GM21367 (cell line): ENCODE data around the gene POLR2J.
A peak's percentile ranks its signal among the peaks of the same experiment; 100 is the strongest.
"Not testable (repeated sequence)": the region's sequence is repeated elsewhere in the genome, so short reads cannot be mapped to it uniquely, and the experiment has no call there.

Experiments used
- ATAC-seq: cut with Tn5 transposase; IDR thresholded peaks from one replicate; pipeline ENCODE4 v1.9.1; 2021; ENCODE audit not compliant: unreplicated experiment

The POLR2J gene

DNA sequence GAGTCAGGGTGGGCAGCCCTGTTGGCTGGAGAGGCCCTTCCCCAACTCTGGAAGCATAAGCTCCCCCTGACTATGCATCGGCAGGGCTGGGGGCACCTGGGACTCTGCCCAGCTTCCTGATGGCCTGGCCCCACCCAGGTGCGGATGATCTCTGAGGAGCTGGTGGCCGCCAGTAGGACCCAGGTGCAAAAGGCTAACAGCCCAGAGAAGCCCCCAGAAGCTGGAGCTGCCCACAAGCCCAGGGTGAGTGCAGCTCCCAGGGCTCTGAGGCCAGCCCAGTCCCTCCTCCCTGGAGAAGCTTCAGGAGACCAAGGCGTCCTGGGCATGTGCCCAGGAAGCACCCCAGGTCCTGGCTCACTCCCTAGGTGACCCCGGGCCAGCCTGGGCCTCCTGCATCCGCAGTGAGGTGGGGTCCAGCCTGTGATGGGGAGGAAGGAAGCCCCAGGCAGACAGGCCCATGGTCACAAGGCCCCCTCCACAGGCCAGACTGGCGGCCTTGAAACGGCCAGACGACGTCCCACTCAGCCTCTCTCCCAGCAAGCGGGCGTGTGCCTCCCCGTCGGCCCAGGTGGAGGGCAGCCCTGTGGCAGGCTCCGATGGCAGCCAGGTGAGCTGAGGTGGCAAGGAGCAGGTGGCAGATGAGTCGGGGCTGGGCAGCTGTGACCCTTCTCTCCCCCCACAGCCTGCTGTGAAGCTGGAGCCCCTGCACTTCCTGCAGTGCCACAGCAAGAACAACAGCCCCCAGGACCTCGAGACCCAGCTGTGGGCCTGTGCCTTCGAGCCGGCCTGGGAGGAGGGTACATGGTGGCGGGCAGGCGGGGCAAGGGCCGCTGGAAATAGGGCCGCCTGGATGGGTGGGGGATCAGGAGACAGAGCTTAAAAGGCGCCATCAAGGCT is 10.9 kb downstream of the POLR2J start:
- ATAC-seq, result no peak

DNA sequence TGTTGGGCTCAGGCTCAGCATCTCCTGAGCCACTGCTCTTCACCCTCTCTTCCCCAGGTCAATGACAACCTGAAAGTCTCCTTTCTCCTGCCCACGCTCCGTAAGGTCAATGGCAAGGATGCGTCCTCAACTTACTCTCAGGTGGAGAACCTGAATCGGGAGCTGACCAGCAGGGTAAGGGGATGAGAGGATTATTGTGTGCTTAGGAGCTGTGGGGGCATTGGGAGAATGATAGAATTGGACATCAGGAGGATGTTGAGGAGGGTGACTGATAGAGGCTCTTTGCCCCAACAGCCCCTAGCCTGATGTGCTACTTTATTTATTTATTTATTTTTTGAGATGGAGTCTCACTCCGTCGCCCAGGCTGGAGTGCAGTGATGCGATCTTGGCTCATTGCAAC is 12.6 kb downstream of the POLR2J start:
- ATAC-seq, result no peak

DNA sequence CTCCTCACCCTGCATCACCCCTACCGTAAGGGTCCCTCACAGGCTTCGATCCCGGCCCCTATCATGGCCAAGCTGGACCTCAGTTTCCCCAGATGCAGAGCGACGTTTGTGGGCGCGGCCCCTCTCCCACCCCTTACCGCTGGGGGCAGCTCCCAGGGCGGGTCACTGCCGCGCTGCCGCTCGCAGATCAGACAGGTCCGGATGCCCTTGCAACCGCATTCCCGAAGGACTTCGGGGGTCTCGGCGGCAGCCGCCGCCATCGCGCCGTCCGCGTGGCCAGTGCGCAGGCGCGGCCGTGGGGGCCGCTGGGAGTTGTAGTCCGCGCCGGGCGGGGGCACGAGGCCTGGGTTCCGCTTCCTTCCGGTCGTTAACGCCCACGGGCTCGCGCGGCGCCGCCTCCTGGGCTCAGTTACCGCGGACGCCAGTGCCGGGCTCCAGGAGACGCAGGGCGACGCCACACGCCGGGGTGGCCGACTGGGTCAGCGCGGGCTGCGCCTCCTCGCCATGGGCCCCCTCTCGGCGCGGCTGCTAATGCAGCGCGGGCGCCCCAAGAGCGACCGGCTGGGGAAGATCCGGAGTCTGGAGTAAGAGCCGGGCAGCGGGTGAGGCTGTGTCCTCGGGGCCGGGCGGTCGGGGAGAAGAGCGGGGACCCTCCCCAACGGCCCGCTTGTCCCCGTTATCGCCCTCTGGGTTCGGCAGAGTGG is 14.0 kb downstream of the POLR2J start, which contains the start of the genes ALKBH4 and LRWD1:
Gene ALKBH4, minus strand, starts transcription at position 287 of the 704 bp plus-strand sequence. Its CDS starts 27 bp downstream, at position 260.
Gene LRWD1, plus strand, starts transcription at position 408 of the 704 bp plus-strand sequence. Its CDS starts 97 bp downstream, at position 505.
- ATAC-seq, result peak; percentile 82

DNA sequence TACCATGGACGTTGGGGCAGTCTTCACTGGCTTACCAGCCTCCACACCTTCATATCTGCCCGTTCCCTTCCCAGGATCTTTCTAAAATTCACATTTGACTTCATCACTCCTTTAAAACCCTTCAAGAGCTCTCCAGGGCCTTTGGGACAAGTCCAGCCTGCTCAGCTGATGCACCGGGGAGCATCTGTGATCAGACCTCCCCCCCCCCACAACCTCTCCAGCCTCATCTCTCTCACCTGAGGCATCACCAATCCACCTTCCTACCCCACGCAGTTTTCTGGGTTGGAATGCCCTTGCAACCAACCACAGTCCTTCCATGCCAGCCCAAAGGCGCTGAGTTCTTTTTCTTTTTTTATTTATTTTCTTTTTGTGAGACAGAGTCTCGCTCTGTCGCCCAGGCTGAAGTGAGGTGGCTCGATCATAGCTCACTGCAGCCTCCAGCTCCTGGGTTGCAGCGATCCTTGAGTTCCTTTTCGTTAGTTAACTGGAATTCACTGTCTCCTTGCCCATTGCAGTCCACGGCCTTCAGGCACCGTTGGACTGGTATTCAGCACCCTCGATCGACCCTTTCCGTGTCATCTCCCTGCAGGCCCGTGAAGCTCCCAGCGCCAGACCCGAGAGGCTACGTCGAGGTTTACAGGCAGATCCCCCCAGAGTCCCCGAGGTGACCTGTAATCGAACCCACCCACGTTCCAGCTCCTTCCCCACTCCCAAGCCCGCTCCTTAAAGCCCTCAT is 14.7 kb downstream of the POLR2J start:
- ATAC-seq, result no peak

DNA sequence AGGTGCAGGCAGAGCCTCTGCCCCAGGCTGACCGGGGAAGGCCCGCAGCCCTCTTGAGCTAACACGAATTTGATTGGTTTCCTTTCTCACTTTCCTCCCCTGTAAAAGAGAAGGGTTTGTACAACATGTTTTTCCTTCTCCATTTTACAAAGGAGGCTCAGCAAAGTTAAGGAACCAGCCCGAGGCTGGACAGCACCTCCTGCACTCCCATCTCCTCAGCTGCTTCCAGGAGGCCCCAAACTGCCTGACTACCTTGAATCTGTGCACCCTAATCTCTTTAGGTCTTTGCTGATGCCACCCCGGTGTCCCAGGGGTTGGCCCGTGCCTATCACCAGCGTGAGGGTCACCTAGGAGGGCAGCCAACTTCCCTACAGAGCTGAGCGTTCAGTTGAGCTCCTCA is 18.3 kb downstream of the POLR2J start:
- ATAC-seq, result no peak

DNA sequence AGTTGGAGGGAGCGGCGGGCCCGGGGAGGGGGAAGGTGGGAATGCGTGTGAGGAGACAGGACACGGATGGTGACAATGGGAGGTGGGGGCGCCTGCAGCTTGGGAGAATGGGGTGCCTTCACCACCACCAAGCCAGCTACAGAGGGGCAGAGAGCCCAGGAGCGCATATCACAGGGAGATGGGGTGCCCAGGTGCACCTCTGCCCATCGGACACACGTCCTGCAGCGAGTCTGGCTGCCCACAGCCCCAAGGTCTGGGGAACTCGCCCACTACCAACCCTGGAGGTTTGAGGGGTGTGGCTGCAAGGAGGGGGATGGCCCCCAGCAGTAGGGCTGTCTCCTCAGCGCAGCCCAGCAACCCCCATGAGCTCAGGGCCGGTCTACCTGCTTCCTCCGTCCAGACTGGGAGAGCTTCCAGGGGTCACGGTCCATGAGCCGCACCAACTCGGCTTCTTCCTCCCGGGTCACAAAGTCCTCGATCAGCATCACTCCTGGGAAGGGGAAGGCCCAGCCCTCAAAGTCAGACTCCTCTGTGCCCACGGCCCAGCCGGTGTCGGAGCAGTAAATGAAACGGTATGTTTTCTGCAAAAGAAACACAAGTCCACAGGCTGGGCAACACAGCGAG is 19.4 kb downstream of the POLR2J start:
- ATAC-seq, result no peak

DNA sequence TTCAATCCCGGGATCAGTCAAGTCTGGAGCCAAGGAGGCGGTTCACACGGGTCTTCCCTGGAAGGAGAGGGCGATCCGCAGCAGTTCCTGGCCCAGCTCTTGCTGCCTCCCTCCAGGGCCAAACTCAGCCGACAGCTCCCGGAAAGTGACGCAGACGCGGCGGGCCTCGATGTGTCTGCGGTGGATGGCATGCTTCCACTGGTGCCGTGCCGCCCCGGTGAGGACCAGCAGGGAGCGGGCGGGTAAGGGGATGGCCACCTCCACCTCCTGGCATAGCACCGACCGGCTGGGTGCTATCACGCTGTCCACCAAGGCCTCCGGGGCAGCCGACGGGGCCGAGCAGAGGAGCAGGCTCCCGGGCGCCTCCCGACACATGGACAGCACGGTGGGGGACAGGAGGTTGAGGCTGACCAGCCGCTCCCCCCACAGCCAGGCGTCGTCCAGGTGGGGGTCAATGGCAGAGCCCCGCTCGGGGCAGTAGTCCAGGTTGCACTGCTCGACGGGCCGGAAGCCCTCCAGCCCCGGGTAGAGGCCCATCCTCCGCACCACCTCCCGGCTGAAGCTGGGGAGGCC is 21.3 kb downstream of the POLR2J start:
- ATAC-seq, result no peak

DNA sequence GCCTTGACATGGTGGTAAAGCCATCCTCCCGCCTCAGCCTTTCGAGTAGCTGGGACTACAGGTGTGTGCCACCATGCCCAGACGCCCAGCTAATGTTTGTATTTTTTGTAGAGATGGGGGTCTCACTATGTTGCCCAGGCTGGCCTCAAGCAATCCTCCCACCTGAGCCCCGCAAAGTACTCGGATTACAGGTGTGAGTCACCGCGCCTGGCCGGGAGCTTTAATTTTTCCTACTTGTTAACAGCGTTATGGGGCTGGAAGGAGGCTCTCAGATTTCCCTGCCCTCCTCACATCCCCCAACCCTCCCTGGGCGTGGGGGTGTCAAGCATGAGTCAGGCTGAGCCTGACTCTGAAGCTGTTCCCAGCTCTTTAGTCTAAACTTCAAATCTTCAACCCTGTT is 22.4 kb downstream of the POLR2J start:
- no peak for ATAC-seq

DNA sequence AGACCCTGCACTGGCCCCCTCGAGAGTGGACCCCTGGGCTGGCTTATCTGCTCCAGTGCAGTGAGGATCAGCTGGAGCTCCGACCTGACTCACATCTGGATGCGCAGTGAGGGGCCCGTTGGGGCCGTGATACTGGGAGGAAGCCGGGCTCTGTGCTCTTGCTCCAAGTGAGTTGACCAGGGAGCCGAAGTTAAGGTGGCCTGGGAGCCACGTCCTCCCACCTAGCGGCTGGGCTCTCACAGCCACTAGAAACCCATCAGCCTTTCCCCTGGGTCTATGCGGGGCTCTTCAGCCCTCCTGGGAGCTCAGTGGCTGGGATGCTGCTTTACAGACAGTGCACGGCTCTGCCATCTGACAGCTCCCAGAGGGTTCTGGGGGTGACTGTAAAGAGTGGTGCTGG is 23.1 kb downstream of the POLR2J start:
- ATAC-seq, result no peak

DNA sequence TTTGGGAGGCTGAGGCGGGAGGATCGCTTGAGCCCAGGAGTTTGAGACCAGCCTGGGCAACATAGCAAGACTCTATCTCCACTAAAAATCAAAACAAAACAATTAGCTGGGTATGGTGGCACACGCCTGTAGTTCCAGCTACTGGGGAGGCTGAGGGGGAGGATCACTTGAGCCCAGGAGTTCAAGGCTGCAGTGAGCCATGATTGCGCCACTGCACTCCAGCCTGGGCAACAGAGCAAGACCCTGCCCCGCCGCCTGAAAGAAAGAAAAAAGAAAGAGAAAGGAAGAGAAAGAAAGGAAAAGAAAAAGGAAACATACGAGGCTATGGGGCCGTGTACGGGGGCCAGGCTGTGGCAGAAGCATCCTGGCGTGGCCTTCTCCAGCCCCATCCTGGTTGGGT is 23.8 kb downstream of the POLR2J start:
- ATAC-seq, result not testable (repeated sequence)

DNA sequence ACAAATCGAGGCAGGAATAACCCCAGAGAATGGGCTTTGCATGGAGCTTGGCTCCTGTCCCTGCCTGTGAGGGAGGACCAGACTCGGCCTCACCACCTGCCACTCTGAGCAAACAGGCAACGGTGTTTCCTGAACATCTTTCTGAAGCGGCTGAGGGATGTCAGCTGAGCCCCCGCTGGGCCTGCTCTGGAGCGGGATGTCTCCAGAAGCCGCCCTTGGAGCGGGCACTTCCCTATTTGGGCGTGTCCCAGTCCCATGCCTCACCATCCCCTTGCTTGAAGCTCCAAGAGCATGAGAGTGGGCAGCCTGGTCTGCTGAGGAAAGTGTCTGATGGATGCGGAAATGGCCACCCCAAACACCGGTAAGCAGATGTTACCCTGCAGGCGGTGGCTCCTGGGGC is 24.3 kb downstream of the POLR2J start:
- ATAC-seq, result no peak

DNA sequence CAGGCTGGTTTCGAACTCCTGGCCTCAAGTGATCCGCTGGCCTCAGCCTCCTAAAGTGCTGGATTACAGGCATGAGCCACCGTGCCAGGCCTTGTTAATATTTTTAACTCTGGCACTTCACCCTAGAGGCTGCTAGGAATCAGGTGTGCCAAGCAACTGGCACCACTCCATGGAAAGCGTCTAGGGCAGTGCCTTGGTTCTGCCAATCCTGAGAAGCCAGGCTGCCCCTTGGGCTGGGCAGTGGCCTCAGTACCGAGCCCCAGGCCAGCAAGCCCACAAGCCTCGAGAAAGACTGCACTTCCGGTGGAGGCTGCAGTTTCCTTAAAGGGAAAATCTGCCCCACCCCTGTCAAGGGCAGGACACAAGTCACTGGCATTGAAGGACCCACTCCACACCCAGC is 25.4 kb downstream of the POLR2J start:
- no peak for ATAC-seq

DNA sequence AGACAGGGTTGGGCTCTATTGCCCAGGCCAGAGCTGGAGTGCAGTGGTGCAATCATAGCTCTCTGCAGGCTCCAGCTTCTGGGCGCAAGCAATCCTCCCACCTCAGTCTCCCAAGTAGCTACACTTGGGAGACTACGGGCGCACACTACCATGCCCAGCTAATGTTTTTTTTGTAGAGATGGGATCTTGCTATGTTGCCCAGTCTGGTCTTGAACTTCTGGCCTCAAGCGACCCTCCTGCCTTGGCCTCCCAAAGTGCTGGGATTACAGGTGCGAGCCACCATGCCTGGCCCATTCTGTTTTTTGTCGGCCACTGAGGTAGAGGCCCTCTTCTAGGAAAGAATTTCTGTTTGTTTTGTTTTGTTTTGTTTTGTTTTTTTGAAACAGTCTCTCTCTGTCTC is 26.3 kb downstream of the POLR2J start:
- no peak for ATAC-seq

DNA sequence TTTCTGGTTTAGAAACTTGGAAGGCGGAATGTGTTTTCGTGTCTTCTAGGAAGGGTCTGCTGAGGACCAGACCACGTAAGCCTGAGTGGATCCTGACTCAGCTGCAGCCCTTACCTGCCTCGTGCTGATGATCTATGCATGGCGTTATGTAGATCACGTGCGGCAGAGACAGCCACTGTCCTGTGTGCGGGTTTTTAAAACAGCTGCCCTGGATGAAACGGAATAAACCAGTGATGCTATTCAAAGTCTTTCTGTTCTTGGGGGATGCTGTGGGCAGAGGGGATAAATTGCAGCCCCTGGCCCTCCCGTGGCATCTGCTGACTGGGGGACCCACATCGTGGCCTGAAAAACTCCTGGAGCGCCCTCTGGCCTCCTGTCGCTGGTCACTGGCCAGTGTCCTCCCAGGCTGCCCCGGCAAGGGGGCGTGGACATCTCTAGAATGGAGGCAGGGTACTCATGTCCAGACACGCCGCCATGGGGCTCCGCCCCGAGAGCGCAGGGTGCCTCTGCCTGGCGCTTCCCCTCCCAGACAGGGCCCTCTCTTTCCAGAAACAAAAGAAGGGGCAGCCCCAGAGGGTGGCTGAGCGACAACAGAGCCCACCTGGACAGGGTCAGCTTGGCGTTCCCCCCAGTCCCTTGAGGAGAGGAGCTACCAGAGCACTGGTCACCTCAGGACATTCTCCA is 27.2 kb downstream of the POLR2J start:
- no peak for ATAC-seq

DNA sequence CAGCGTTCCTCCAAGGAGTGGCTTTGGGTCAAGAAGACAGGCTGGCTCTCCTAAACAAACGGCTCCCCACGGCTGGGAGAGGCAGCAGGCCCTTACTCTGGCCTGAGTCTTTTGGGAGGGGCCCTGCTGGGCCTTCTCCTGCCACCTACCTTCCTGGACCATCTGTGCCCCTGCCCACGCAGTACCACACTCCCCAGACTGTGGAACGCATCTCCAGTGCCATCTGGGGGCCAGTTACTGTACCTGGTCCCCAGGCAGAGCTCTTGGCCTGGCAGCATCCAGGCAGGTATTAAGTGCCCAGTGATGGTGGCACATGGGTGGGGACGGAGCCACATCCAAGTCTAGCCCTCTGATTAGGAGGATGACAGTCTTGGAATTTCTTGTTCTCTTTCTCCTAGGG is 28.5 kb downstream of the POLR2J start:
- ATAC-seq, result no peak

DNA sequence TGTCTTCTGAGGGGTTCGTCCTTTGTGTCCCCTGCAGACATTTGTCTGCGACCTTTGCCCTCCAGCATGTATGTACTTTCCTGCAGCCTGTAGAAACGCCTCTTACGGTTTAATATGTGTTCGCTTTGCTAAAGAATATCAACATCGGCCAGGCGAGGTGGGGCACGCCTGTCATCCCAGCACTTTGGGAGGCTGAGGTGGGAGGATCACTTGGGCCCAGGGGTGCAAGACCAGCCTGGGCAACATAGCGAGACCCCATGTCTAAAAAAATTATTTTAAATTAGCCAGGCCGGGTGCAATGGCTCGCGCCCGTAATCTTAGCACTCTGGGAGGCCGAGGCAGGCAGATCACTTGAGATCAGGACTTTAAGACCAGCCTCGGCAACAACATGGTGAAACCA is 29.6 kb downstream of the POLR2J start:
- no peak for ATAC-seq

DNA sequence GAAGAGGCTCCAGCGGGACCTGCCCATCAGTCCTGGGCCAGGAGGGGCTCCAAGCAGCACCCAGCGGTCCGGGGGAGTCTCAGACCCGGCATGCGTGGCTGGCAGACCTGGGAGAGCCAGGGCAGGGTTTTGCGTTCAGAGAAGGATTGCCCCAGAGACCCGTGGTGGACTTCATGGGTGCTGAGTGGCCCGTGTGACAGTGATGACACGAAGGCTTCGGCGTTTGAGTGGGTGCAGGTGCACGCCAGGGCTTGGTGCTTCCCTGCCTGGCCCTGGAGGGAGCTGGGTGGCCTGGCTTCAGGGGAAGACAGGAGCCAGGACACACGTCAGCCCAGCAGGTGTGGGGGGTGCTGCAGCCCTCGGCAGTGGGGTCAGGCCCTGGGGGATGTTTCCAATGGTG is 31.4 kb downstream of the POLR2J start:
- no peak for ATAC-seq

DNA sequence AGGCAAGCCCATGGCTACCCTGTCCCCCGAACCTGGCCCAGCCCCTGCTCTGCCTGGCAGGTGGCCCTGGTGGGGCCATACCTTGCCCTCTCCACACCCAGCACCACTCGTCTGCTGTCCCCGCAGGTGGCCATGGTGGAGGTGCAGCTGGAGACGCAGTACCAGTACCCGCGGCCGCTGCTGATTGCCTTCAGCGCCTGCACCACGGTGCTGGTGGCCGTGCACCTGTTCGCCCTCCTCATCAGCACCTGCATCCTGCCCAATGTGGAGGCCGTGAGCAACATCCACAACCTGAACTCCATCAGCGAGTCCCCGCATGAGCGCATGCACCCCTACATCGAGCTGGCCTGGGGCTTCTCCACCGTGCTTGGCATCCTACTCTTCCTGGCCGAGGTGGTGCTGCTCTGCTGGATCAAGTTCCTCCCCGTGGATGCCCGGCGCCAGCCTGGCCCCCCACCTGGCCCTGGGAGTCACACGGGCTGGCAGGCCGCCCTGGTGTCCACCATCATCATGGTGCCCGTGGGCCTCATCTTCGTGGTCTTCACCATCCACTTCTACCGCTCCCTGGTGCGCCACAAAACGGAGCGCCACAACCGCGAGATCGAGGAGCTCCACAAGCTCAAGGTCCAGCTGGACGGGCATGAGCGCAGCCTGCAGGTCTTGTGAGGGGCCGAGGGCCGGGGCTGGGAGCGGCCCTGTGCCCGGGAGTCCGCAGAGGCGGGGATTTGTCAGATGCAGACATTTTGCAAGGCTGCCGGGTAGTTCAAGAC is 32.1 kb downstream of the POLR2J start:
- ATAC-seq, result no peak

DNA sequence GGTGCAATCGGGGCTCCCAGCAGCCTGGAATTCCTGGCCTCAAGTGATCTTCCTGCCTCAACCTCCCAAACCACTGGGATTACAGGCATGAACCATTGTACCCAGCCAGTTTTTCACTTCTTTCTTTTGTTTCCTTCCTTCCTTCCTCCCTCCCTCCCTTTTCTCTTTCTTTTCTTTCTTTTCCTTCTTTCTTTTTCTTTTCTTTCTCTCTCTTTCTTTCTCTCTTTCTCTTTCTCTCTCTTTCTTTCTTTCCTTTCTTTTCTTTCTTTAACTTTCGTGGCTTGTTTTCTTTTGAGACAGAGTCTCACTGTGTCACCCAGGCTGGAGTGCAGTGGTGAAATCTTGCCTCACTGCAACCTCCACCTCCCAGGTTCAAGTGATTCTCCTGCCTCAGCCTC is 33.0 kb downstream of the POLR2J start:
- no peak for ATAC-seq
